ENCODE measurements around the gene EFNB1.

EFNB1 gene

GRCh38 chrX:68827848-68828624 lies 785 bp upstream of the EFNB1 start:
- peak; percentile 73 for DNase-seq (ENCODE audit: low spot score)
- TF ChIP-seq CTCF (IDR thresholded peaks at IDR 0.05; ENCODE audit: extremely low read depth, insufficient read depth, missing control alignments), result peak; percentile 83
- in situ Hi-C loops (cut with MboI; ENCODE audit: low pct_unique_long_range_greater_than_20kb, low sequenced_read_pairs, unreplicated experiment), result no loop called here

GRCh38 chrX:68829582-68830418 lies 979 bp downstream of the EFNB1 start:
- in situ Hi-C loops (cut with MboI; ENCODE audit: low pct_unique_long_range_greater_than_20kb, low sequenced_read_pairs, unreplicated experiment), result no loop called here

GRCh38 chrX:68830419-68831404 lies 1.9 kb downstream of the EFNB1 start:
- in situ Hi-C loops (cut with MboI; ENCODE audit: low pct_unique_long_range_greater_than_20kb, low sequenced_read_pairs, unreplicated experiment), result no loop called here
- TF ChIP-seq CTCF (IDR thresholded peaks at IDR 0.05; ENCODE audit: extremely low read depth, insufficient read depth, missing control alignments), result no peak
- DNase-seq (ENCODE audit: low spot score), result no peak

More at GRCh38 chrX:68829582-68830418, 979 bp downstream of the EFNB1 start:
- peak; percentile 39 for DNase-seq (ENCODE audit: low spot score)
- no peak for TF ChIP-seq CTCF (IDR thresholded peaks at IDR 0.05; ENCODE audit: extremely low read depth, insufficient read depth, missing control alignments)

GRCh38 chrX:68831405-68832100 lies 2.7 kb downstream of the EFNB1 start:
- in situ Hi-C loops (cut with MboI; ENCODE audit: low pct_unique_long_range_greater_than_20kb, low sequenced_read_pairs, unreplicated experiment), result no loop called here
- no peak for TF ChIP-seq CTCF (IDR thresholded peaks at IDR 0.05; ENCODE audit: extremely low read depth, insufficient read depth, missing control alignments)
- DNase-seq (ENCODE audit: low spot score), result no peak

GRCh38 chrX:68832101-68832416 lies 3.2 kb downstream of the EFNB1 start:
- in situ Hi-C loops (cut with MboI; ENCODE audit: low pct_unique_long_range_greater_than_20kb, low sequenced_read_pairs, unreplicated experiment), result no loop called here
- peak; percentile 72 for DNase-seq (ENCODE audit: low spot score)
- no peak for TF ChIP-seq CTCF (IDR thresholded peaks at IDR 0.05; ENCODE audit: extremely low read depth, insufficient read depth, missing control alignments)

All from GM13977 (cell line).